ENCODE results near the gene RAB24. TPM values are rescaled to one million over a fixed set of nuclear protein-coding genes. Genes with fewer than 3 reads are reported as not detected.

Gene RAB24
- total and polyA plus RNA-seq, 2 experiments from 2014 or later, result 27.1 to 27.7 TPM

- ATAC-seq (no peak), DNase-seq (ENCODE audit: low spot score) (no peak)
- peaks cover 6% of the 10 kb centered on the region for H3K4me1 ChIP-seq (ENCODE audit: insufficient read depth)
- peaks cover 4% of the 10 kb centered on the region; the same call in 1 of the 2 replicates for H3K9me2 ChIP-seq (ENCODE audit: insufficient read depth)
- Mint-ChIP-seq H3K36me3 (ENCODE audit: low read depth) (peaks cover 5% of the 10 kb centered on the region; the same call in 2 of the 3 replicates), H3K4me1 (peaks cover 25% of the 10 kb centered on the region), H3K4me3 (peak overlapping the region; percentile 49), H3K27ac (no peak overlapping the region), H3K9me3 (no peaks in the 10 kb centered on the region; the same call in 2 of the 3 replicates), H3K27me3 (ENCODE audit: insufficient read depth, low read depth, poor library complexity) (peaks cover 18% of the 10 kb centered on the region)
- H3K4me2 ChIP-seq, result no peak overlapping the region
- H3K4me3 ChIP-seq, result no peak overlapping the region
- H3K27ac ChIP-seq (ENCODE audit: low read depth), result no peak overlapping the region
- no peak overlapping the region for H2AFZ ChIP-seq
- no peaks in the 10 kb centered on the region; the same call in 1 of the 2 replicates for H3K27me3 ChIP-seq (ENCODE audit: insufficient read depth)
- 0 out of 2 replicates have a peak, but pooled peaks cover 6% of the 10 kb centered on the region for H3F3A ChIP-seq (replicated peaks; ENCODE audit: low read depth)
- H3K36me3 ChIP-seq (ENCODE audit: insufficient read depth), result peaks cover 6% of the 10 kb centered on the region; the same call in 1 of the 2 replicates
- H3K79me2 ChIP-seq (replicated peaks; ENCODE audit: insufficient read depth), result peaks cover 33% of the 10 kb centered on the region
- H4K20me1 ChIP-seq (replicated peaks; ENCODE audit: insufficient read depth), result peaks cover 2% of the 10 kb centered on the region; the same call in 1 of the 2 replicates
- TF ChIP-seq ETS1 (IDR thresholded peaks at IDR 0.05) (no peak), CREB1 (CRISPR knock-in tag; IDR thresholded peaks at IDR 0.05; ENCODE audit: low read depth) (no peak), NANOG (IDR thresholded peaks at IDR 0.05; ENCODE audit: borderline replicate concordance) (no peak), ZNF462 (CRISPR knock-in tag; IDR thresholded peaks at IDR 0.05) (no peak)
These were observed 49.6 kb upstream of the RAB24 start for GRCh38 chr5:177353093-177353492.

Data from GM23338 (cell line).